ENCODE measurements around the gene MC3R.

MC3R gene

DNA sequence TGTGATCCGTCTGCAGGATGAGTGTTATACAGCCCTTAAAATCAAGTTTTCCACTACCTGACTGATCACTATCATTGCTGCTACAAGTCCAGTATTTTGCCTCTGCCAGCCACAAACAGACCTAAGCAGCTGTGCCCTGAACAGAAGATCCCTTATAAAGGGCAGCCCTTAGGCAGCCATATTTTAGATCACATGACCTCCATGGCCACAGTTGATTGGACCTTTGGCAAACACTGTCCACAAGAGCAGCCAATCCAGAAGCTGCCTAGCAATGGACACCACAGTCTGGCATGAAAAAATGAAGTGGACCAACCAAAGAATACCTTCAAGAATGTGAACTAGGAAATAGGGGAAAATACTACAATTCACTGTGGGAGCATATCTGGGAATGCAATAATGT is 50.8 kb downstream of the MC3R start:
- Histone ChIP-seq H3K27ac (ENCODE audit: low read depth, low read length) (no peak overlapping the region), H3K9me3 (ENCODE audit: control insufficient read depth, insufficient read depth, low read length) (peaks cover 89% of the 10 kb centered on the region), H3K4me3 (ENCODE audit: low read depth, low read length) (no peak overlapping the region), H3K27me3 (ENCODE audit: control insufficient read depth, insufficient read depth, low read length) (no peaks in the 10 kb centered on the region), H3K4me1 (ENCODE audit: control insufficient read depth, insufficient read depth, low read length) (no peaks in the 10 kb centered on the region), H3K36me3 (ENCODE audit: control insufficient read depth, insufficient read depth, low read length) (no peaks in the 10 kb centered on the region), H3K9ac (ENCODE audit: low read depth, low read length) (no peak overlapping the region)

Data from HUES48 (cell line).